MCF 10A (cell line): Measurements from ENCODE around the gene CDC5L. TPM values are rescaled to one million over a fixed set of nuclear protein-coding genes. Genes with fewer than 3 reads are reported as not detected.

Experiments used
- BruUV-seq: library from RNA; stranded (reverse); fragments of 400-500 nt; replicated peaks from 2 replicates; lab custom pipeline; 2021; lab: Mats Ljungman, UMichigan
- CTCF ChIA-PET: fragments of 300-600 bp; sonication (Branson Sonifier 250); formaldehyde crosslinking; extraction: SDS; loops from one replicate; lab custom pipeline; 2021; ENCODE audit warnings: antibody characterized with exemption, inconsistent platforms; lab: Yijun Ruan, JAX
- POLR2A ChIA-PET: fragments of 300-600, 350-650 bp; sonication (Branson Sonifier 250); formaldehyde crosslinking; extraction: SDS; loops from one replicate; lab custom pipeline; 2020; ENCODE audit warnings: antibody characterized with exemption, inconsistent platforms; lab: Yijun Ruan, JAX
- DNase-seq: peaks from one replicate; pipeline ENCODE4 v3.0.0-alpha.2; 2018; ENCODE audit not compliant: unreplicated experiment
- H3K27ac Mint-ChIP-seq: one replicate; pipeline ENCODE4 v1.8.0; 2022; ENCODE audit warnings: mild to moderate bottlenecking, low read depth, mixed read lengths; ENCODE audit not compliant: unreplicated experiment
- H3K27me3 Mint-ChIP-seq: one replicate; pipeline ENCODE4 v1.8.0; 2022; ENCODE audit warnings: mixed read lengths; ENCODE audit not compliant: insufficient read depth, unreplicated experiment
- H3K36me3 Mint-ChIP-seq: one replicate; pipeline ENCODE4 v1.8.0; 2022; ENCODE audit warnings: mild to moderate bottlenecking, moderate library complexity, mixed read lengths; ENCODE audit not compliant: insufficient read depth, unreplicated experiment
- H3K4me1 Mint-ChIP-seq: one replicate; pipeline ENCODE4 v1.8.0; 2022; ENCODE audit warnings: mixed read lengths; ENCODE audit not compliant: insufficient read depth, unreplicated experiment
- H3K4me3 Mint-ChIP-seq: one replicate; pipeline ENCODE4 v1.8.0; 2022; ENCODE audit warnings: mild to moderate bottlenecking, moderate library complexity, mixed read lengths; ENCODE audit not compliant: unreplicated experiment
- H3K9me3 Mint-ChIP-seq: one replicate; pipeline ENCODE4 v1.8.0; 2022; ENCODE audit warnings: mixed read lengths; ENCODE audit not compliant: unreplicated experiment
- CTCF ChIP-seq: fragments of 200-600 bp; IDR thresholded peaks from one replicate; pipeline ENCODE4 v1.8.0; 2022; ENCODE audit warnings: antibody characterized with exemption, mild to moderate bottlenecking; ENCODE audit not compliant: unreplicated experiment
- intact Hi-C: fragments of 100-400 bp; cut with micrococcal nuclease; formaldehyde crosslinking; loops from 2 replicates; pipeline ENCODE4 v1.14.1; 2022
- total RNA-seq: library from RNA; stranded (reverse); gene quantifications from 2 replicates; pipeline ENCODE4 v1.2.3, GENCODE V29; 2022

The CDC5L gene
- total RNA-seq, 1 experiment from 2014 or later: 23.1 TPM

- H3K36me3 Mint-ChIP-seq: peaks cover 93% of the 10 kb centered on the region
- intact Hi-C loops: no loop called here
- H3K4me1 Mint-ChIP-seq: no peaks in the 10 kb centered on the region
- H3K27ac Mint-ChIP-seq: no peak overlapping the region
- H3K9me3 Mint-ChIP-seq: no peaks in the 10 kb centered on the region
- no peak for DNase-seq
- CTCF ChIA-PET: interaction anchor here (0.5 to 0.6 kb wide), 2 partner anchors 143 to 1746 kb away, joined by 3 read pairs; no protein-coding TSS in a partner anchor
- no TSS peak for BruUV-seq
- POLR2A ChIA-PET: interaction anchor here (0.5 to 1.4 kb wide), 3 partner anchors 10 to 23 kb away, joined by 3 to 4 read pairs (median 3); no protein-coding TSS in a partner anchor
- TF ChIP-seq CTCF: no peak
- no peak overlapping the region for H3K4me3 Mint-ChIP-seq
- H3K27me3 Mint-ChIP-seq: no peaks in the 10 kb centered on the region
These were observed 21.8 kb downstream of the CDC5L start for GRCh38 chr6:44409207-44409794.

GRCh38 chr6:44410363-44410762 lies 22.9 kb downstream of the CDC5L start:
- ChIA-PET POLR2A (no interaction called here), CTCF (interaction anchor here (0.7 kb wide), 1 partner anchor 13 kb away, joined by 4 read pairs; no protein-coding TSS in a partner anchor)
- no peaks in the 10 kb centered on the region for H3K27me3 Mint-ChIP-seq
- intact Hi-C loops: no loop called here
- BruUV-seq: no TSS peak
- DNase-seq: no peak
- H3K27ac Mint-ChIP-seq: no peak overlapping the region
- H3K9me3 Mint-ChIP-seq: no peaks in the 10 kb centered on the region
- peaks cover 93% of the 10 kb centered on the region for H3K36me3 Mint-ChIP-seq
- peaks cover 3% of the 10 kb centered on the region for H3K4me1 Mint-ChIP-seq
- TF ChIP-seq CTCF: no peak
- H3K4me3 Mint-ChIP-seq: no peak overlapping the region

- Mint-ChIP-seq H3K4me1 (peaks cover 11% of the 10 kb centered on the region), H3K9me3 (no peaks in the 10 kb centered on the region), H3K27ac (no peak overlapping the region), H3K27me3 (no peaks in the 10 kb centered on the region), H3K4me3 (no peak overlapping the region), H3K36me3 (peaks cover 92% of the 10 kb centered on the region)
- TF ChIP-seq CTCF: no peak
- no peak for DNase-seq
- intact Hi-C loops: no loop called here
- ChIA-PET POLR2A (no interaction called here), CTCF (no interaction called here)
- BruUV-seq: no TSS peak
These were observed 23.6 kb downstream of the CDC5L start for GRCh38 chr6:44411141-44411540.

GRCh38 chr6:44415449-44415848 lies 27.9 kb downstream of the CDC5L start:
- BruUV-seq: no TSS peak
- ChIA-PET POLR2A (interaction anchor here (0.9 to 1.6 kb wide), 4 partner anchors 21 to 32 kb away, joined by 3 to 4 read pairs (median 4); partner anchors contain the start of gene CDC5L), CTCF (no interaction called here)
- peaks cover 79% of the 10 kb centered on the region for H3K36me3 Mint-ChIP-seq
- no peak for TF ChIP-seq CTCF
- intact Hi-C loops: no loop called here
- no peak overlapping the region for H3K4me3 Mint-ChIP-seq
- H3K27me3 Mint-ChIP-seq: no peaks in the 10 kb centered on the region
- peaks cover 22% of the 10 kb centered on the region for H3K4me1 Mint-ChIP-seq
- DNase-seq: no peak
- H3K9me3 Mint-ChIP-seq: no peaks in the 10 kb centered on the region
- no peak overlapping the region for H3K27ac Mint-ChIP-seq
